ENCODE data around the gene XKR3. TPM values are rescaled to one million over a fixed set of nuclear protein-coding genes. Genes with fewer than 3 reads are reported as not detected.
"Not testable (repeated sequence)": the region's sequence is repeated elsewhere in the genome, so short reads cannot be mapped to it uniquely, and the experiment has no call there.

Gene XKR3
- polyA plus RNA-seq (2014; cell fraction: cytosol; rRNA removed) = not detected in 2 replicates
- not detected in 2 replicates for polyA plus RNA-seq (2014; cell fraction: nucleus; rRNA removed)

DNA sequence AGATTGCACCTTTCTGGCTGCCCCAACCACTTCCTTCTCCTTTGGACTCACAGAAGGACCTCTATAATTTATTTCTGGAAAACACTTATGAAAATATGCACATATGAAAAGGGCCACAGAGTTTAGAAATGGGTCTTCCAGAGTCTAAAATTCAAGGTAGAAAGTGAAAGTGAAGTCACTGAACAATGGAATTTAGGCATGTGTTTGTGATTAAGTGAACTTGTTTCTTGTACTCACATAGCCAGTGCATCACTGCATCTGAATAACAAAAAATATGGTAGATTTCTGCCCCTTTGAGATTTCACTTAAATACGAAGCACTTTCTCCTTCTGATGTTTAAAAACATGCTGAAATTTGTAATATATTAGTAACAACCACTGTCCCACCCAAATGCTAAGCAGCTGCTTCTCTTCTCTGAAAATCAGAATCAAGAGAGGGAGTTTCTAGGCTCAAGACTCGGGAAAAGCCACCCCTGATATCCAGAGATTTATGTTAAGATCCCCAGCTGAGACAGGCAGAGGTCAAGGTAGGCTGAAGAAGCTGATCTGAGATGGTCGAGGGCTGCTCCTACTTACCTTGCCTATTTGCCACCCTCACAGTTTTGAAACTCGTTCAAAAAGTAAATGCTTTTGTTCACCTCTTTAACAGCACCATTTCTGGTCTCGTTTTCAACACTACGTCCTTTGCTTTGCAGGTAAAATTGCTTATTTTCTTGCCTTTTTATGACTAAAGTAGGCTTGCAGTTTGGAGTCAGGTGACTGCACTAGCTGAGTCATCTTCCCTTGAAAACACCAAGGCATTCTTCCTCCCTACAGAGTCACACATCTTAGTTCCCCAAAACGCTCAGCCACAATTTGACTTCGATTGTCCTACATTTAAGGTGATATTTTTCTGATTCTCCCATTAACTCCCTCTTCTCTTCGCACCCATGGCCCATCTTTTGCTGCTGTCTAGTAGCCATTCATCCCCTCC is at the start of gene XKR3:
Gene XKR3, minus strand, starts transcription at position 696 of the 972 bp plus-strand sequence. CDS start 17,338 bp downstream, outside the sequence.
- no peak for DNase-seq (ENCODE audit: low spot score)

DNA sequence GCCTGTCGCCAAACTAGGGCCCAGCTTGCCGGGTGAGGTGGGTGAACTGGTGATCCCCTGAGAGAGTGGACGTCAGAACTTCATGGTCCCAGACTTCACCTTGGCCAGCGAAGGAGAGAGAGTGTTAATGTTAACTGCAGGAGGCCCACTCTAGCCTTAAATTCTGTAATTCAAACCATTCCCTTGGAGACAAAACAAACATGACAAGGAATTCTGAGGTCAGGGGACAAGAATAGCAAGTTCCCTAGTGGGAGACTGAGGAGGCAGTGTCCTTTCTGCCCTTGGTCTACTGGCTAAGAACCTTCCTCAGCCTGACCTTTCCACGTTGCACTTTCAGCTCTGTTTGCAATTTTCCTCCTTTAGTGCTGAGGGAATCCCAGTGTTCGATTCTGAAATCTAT is 44.4 kb upstream of the XKR3 start:
- not testable (repeated sequence) for DNase-seq (ENCODE audit: low spot score)

DNA sequence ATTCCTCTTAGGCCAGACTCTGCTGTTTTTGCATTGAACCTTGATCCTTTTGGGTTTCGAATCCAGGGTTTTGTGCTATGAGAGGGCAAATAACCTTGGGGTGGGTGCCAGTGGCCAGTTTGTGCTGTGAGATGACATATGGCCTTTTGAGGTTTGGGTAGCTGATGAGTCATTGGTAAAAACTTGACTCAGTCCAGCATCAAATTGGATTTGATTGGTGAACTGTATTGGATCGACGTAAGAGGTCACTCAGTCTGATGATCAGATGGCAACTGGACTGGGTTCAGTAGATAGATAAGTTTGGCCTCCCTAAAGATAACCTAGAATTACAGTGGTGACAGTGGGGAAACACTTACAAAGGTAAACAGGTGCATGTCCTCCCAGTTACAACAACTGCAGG is 41.0 kb upstream of the XKR3 start:
- no peak for DNase-seq (ENCODE audit: low spot score)

DNA sequence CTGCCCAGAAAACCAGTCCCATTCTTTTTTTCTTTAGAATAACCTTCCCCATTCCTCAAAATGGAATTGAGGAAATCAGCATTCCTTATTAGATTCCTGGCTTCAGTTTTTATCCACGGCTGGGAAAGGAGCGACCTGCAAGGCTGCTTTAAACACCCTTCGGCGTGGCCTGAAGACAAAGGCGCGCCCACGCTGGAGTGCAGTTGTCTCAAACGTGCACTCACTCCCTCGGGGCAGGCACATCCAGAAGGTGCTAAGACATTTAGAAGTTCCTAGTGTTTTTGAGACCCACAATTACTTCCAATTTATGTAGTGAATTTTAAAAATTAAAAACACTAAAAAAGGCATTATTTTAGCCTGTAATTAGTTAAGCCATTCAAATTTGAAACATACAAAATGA is 31.6 kb upstream of the XKR3 start:
- DNase-seq (ENCODE audit: low spot score) = not testable (repeated sequence)

DNA sequence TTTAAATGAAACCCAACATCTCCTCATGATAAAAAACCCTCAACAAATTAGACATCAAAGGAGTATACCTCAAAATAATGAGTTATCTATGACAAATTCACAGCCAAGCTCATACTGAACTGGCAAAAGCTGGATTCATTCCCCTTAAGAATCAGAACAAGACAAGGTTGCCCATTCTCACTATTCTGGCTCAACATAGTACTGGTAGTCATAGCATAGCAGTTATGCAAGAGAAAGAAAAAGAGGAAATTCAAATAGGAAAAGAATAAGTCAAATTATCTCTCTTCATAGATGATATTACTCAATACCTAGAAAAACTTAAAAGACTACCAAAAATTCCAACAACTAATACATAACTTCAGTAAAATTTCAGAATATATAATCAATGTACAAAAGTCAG is 29.4 kb upstream of the XKR3 start:
- no peak for DNase-seq (ENCODE audit: low spot score)

DNA sequence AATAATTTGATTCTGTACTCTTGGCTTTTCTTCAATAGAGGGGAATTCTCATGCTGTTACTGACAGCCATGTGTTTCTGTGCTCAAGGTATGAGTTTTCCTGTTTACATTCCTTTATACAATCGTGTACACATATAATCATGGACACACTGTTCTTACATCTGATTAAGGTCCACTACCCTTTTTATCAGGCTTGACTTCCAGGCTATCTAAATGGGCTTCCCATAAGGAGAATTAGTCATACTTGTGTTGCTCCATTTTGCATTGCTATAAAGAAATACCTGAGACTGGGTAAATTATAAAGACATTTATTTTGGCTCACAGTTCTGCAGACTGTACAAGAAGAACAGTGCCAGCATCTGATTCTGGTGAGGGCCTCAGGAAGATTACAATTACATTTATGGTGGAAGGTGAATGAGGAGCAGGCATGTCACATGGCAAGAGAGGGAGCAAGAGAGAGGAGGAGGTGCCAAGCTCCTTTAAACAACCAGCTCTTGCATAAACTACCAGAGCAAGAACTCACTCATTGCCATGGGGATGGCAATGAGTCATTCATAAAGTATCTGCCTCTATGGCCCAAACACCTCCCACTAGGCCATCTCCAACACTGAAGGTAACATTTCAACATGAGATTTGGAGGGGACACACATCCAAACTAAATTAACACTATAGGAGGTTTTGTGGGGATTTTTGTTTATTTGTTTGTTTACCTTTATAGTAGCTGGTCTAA is 26.2 kb upstream of the XKR3 start:
- DNase-seq (ENCODE audit: low spot score) = not testable (repeated sequence)

DNA sequence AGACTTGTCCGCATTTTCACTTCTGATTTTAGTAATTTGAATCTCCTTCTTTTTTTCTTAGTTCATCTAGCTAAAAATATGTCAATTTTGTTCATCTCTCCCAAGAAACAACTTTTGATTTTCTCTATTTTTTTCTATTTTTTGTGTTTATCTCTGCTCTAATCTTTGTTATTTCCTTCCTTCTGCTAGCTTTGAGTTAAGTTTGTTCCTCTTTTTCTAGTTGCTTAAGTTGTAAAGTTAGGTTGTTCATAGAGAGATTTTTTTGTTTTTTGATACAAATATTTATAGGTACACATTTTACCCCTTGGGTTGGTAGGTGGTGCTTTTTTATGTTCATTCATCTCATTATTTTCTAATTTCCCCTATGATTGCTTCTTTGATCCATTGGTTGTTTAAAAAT is 22.1 kb upstream of the XKR3 start:
- DNase-seq (ENCODE audit: low spot score) = no peak

DNA sequence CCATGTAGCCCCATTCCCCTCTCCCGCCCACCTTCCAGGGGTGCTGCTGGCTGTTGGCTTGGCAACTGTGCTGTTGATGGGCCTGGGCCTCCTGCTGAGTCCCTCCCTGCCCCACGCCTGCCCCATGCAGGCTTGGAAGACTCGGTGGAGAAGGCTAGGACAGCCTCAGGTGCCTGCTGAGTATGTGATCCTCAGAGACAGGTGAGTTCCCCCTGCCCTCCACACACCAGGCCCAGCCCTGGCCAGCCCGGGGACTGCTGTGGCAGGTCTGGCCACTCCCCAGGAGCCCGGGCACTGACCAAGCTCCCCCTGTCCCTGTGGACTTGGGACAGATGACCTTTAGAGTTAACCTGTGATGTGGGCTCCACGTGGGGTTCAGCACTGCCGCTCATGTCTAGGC is 20.7 kb upstream of the XKR3 start:
- DNase-seq (ENCODE audit: low spot score) = no peak

DNA sequence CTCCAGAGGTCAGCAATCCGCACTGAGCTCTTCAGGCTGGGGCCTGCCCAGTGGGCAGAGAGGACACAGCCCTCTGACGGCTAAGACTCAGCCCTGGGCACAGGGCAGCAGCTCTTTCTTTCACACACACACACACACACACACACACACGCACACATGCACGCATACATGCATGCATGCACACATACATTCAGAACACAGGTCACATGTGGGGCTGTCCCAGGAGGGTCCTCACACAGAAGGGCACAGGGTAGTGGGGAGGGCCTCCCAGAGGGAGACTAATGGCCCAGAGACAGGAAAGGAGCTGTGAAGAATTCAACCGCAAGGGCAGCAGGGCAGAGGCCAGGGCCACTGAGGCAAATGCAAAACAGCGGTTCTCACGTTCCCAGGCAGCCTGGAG is 20.3 kb upstream of the XKR3 start:
- no peak for DNase-seq (ENCODE audit: low spot score)

DNA sequence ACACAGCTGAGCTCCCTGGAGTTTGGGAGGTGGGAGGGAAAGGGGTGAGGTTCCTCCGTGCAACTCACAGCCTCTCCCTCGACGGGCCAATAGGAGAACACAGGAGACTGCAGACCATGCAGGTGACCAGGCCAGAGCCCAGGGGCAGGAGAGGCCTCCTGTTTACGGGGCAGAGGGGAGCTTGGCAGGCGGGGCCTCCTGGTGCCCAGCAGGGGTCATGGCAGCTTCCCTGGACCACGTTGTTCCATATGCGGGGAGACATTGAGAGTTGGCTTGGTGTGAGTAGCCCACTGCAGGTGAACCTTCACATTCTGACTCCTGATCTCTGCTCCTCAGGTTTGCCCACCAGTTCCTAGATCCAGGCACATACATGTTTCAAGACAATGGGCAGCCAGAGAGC is 19.3 kb upstream of the XKR3 start:
- no peak for DNase-seq (ENCODE audit: low spot score)

DNA sequence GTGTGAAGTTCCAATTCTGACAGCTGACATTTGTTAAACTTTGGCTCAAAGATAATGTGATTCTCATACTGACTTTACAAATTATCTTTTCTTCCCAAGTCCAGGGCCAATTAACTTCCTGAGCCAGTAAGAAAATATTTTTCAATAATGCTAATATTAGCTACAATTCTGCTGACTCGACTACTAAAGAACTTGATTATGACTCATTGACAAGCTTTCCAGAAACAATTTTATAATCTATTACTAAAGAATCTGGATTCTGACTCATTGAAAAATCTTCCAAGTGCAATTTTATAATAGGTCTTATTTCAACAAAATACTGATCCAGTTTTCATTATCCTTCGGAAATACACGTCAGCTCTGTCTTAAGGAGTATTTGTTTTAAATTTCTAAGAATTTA is 12.9 kb upstream of the XKR3 start:
- no peak for DNase-seq (ENCODE audit: low spot score)

DNA sequence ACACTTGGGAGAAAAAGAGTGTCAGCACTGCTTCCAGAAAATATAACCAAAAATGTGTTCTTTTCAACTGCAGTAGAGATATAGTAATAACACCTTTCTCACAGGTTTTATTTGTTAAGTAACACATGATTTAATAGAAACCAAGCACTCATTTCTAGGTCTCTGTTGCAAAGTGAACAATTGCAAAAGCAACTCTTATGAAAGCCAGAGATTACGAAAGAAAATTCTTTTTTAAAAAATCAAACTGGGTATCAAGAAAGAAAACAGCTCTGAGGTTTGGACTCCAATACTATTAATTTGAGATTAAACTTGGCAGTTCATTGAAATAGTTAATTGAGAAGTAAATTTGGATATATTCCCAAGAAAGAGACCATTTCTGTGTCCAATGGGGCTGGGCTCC is 9.8 kb upstream of the XKR3 start:
- DNase-seq (ENCODE audit: low spot score) = no peak

DNA sequence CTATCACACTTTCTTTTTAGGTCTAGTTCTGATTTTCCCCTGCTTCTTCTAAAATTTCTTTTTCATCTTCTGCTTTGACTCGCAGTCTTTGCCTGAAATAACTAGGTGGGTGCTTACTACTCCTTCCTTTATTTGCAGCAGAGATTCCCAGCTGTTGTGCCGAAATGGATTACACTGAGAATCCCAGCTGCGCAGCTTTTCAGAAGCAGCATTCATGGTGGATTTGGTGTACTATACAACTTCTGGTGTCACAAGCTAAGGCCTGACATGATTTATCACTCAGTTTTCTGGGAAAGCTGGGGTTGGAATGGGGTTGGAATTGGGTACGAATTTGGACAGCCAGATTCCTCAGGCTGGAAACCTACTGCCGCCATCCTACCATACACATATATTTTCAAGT is 6.0 kb upstream of the XKR3 start:
- DNase-seq (ENCODE audit: low spot score) = no peak

DNA sequence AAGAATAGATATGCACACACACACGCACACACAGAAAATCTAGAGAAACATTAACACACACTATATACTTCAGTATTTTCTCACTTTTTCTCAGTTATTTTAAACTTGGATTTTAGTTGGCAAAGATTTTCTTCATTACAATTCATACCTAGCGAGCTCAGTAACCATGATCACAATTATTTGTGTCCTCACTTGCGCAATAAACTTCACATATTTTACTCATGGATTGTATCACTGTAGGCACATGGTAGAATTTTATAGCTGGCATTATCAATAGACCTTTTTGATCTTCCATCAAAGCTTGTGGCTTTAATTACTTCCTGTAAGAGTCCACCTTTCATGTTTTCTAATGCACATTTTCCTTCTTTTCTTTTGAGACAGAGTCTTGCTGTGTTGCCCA is 4.8 kb upstream of the XKR3 start:
- DNase-seq (ENCODE audit: low spot score) = no peak

DNA sequence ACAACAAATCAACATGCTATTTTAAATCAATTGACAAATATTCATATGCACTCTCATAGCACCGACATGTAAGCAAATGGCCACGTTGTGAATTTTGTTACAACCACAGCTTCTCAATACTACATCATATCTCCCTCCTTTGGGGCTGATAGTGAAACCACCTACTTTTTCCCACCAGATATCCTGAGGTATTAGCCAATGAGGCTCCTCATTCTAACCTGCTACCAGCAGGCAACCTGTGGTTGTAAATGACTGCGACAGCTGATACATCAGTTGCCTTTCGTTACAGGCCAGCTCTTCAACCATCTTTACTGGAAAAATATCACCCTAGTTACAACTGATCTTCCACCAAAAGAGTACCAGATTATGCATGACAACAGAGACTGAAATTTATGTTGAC is 3.7 kb upstream of the XKR3 start:
- no peak for DNase-seq (ENCODE audit: low spot score)

DNA sequence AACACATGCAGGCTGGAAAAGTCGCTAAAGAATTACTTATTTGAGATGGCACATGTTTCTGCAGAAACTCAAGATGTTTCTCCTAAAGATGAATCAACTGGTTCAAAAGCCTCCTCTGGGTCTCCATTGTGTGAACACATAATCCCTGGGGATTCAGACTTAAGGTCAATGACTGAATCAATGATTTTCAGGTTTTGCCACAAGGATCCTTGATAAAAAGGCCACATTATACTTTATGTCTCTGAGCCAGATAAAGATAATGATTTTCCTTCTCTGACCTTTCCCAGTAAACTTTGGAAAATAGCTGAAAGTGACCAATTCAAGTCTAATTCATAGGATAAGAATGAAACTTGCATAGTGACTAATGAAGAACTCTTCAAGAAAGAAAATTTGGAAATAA is 2.3 kb upstream of the XKR3 start:
- no peak for DNase-seq (ENCODE audit: low spot score)

DNA sequence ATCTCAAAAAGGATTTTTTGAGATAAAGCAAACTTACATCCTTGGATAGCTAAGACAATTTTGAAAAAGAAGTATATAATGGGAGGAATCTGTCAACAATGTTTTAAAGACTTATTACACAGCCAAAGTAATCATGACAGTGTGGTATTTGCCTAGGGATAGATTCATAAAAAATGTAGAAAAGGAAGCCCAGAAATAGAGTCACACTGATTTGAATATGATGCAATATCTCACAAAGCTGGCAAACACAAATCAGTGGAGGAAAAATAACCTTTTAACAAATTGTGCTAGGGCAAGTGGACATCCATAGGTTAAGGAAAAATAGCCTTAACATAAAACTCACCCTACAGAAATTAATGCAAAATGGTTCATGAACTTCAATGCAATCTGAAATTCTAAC is 6.0 kb downstream of the XKR3 start:
- no peak for DNase-seq (ENCODE audit: low spot score)

DNA sequence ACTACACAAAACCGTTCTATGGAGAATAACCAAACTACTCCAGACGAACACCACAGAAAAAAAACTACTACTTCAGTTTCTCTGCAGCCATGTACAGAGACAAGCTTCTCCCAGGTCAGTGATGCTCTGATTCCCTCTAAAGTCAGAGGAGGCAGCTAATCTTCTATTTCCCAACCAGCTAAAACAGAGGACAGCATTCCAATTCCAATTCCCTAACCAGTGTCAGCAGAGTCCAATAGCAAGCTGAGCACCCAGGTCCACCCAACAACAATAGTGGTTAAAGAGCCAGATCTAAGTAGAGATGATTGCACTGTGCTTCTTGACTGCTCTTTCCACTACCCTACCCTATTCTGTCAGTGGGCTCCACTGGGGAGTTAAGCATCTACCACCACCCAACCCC is 6.7 kb downstream of the XKR3 start:
- no peak for DNase-seq (ENCODE audit: low spot score)

DNA sequence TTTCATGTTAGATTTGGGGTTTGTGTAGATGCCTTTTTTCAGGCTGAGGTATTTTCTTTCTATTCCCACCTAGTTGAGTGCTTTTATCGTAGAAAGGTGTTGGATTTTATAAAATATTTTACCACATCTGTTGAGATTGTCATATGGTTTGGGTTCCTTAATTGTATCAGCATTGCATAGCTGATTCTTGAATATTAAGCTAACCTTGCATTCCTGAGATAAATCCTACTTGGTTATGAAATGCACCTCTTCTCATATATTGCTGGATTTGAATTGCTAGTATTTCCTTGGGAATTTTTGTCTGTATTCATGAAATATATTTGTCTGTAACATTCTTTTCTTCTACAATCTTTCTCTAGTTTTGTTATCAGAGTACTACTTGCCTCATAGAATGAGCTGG is 10.1 kb downstream of the XKR3 start:
- no peak for DNase-seq (ENCODE audit: low spot score)

DNA sequence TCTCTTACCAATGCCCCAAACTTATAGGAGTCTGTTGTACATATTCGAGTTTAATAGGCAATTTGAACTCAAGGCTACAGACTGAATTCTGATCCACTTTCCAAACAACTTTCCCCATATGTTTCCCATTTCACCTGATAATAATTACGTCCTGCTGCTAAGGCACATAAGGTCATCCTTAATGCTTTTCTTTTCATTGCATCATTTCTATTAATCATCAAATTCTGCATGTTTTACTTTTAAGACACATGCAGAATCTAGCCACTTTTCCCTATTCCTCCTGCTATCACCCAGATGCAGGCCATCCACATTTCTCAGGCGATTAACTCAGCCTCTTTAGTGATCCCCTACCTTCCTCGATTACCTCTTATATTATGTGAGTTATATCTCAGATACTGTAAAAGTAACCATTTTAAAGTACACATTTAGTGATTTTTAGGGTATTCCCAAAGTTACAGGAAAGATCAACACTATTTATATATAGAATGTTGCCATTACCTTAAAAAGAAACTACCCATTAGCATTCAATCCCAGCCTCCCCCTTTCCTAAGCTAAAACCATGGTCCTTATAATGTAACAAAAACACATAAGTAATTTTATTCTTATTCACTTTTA is 14.9 kb downstream of the XKR3 start:
- no peak for DNase-seq (ENCODE audit: low spot score)

DNA sequence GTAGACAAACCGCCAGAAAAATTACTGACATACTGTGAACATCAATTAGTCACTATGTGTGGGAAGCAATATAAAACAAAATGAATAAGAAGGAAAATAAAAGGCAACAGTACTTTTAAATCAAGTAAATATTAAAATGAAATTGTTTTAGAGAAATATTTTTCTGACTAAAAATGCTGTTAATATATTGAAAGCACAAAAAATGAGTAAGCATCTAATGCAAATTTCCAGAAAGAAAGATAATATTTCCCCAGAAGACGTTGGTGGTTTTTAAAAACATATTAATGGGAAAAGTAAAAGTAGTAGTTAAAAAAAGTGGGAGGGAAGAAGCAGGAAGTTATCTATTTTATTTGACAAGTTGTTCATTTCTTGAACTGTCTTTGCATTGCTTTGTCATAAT is 16.5 kb downstream of the XKR3 start:
- no peak for DNase-seq (ENCODE audit: low spot score)

DNA sequence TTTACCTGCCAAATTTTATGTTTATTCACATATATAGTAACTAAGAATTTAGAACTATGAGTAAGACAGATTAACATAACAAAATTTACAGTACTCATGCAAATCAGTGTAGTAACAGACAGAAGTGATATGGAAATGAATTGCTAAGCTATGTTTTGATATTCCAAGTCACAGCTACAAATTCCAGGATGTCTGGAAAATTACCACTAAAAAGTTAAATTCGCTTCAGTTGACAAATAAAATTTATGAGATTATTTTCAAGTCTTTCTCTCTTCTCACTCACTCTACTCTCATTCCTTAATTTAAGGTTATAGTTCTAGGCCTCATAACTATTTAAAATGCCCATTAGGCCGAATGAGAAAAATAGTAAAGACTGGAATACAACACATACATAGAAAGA is 18.1 kb downstream of the XKR3 start:
- DNase-seq (ENCODE audit: low spot score) = no peak
